DND-41 (cell line): ENCODE results near the gene STARD7.

Source experiments
- ATAC-seq: fragments of 200-7000 bp; cut with Tn5 transposase; 3 replicates; pipeline ENCODE4 v1.9.1; 2021; ENCODE audit warnings: low read depth; ENCODE audit not compliant: insufficient read depth
- DNase-seq: peaks from one replicate; pipeline ENCODE4 v3.0.0-alpha.2; 2020
- H2AFZ ChIP-seq: 2 replicates; pipeline ENCODE4 v1.6.0; 2012; ENCODE audit warnings: low read depth, low read length
- H3K27ac ChIP-seq: 2 replicates; pipeline ENCODE4 v1.5.1; 2012; ENCODE audit warnings: low read length, inconsistent platforms
- H3K27me3 ChIP-seq: fragments of 200-600 bp; sonication (generic); 2 replicates; pipeline ENCODE4 v1.6.0; 2012; ENCODE audit warnings: low read length, mild to moderate bottlenecking, inconsistent platforms; ENCODE audit not compliant: insufficient read depth, poor library complexity
- H3K36me3 ChIP-seq: 2 replicates; pipeline ENCODE4 v1.5.1; 2012; ENCODE audit warnings: low read length, inconsistent platforms; ENCODE audit not compliant: insufficient read depth
- H3K4me1 ChIP-seq: 2 replicates; pipeline ENCODE4 v1.5.1; 2012; ENCODE audit warnings: mild to moderate bottlenecking, low read length; ENCODE audit not compliant: insufficient read depth
- H3K4me2 ChIP-seq: 2 replicates; pipeline ENCODE4 v1.6.0; 2012; ENCODE audit warnings: mild to moderate bottlenecking, moderate library complexity, low read length, inconsistent platforms; ENCODE audit not compliant: insufficient read depth
- H3K4me3 ChIP-seq, 2 experiments: fragments of 200-600 bp in 1 of 2; shearing (Covaris generic) in 1 of 2; 2 replicates each; pipeline ENCODE4 v1.5.1; 2012 to 2016; ENCODE audit warnings: inconsistent platforms in 2 of 2, low read length in 2 of 2, mild to moderate bottlenecking in 2 of 2, low read depth in 1 of 2, moderate library complexity in 1 of 2
- H3K79me2 ChIP-seq: 2 replicates; pipeline ENCODE4 v1.6.0; 2012; ENCODE audit warnings: low read length, inconsistent platforms; ENCODE audit not compliant: insufficient read depth
- H3K9ac ChIP-seq: 2 replicates; pipeline ENCODE4 v1.6.0; 2012; ENCODE audit warnings: low read depth, mild to moderate bottlenecking, inconsistent platforms, low read length, moderate library complexity
- H3K9me3 ChIP-seq: 2 replicates; pipeline ENCODE4 v1.5.1; 2012; ENCODE audit warnings: low read length, moderate library complexity, mild to moderate bottlenecking, inconsistent platforms; ENCODE audit not compliant: insufficient read depth, severe bottlenecking
- H4K20me1 ChIP-seq: 2 replicates; pipeline ENCODE4 v1.6.0; 2012; ENCODE audit warnings: low read length; ENCODE audit not compliant: insufficient read depth
- EZH2 ChIP-seq: IDR thresholded peaks from 3 replicates; pipeline ENCODE4 v1.6.1; 2012; ENCODE audit warnings: borderline replicate concordance, low read depth, mild to moderate bottlenecking, moderate library complexity, low read length, inconsistent platforms; ENCODE audit not compliant: severe bottlenecking
- TF ChIP-seq, protein P1 (sequence below): IDR thresholded peaks from 2 replicates; pipeline ENCODE4 v1.5.1; 2012; ENCODE audit warnings: borderline replicate concordance, low read length, moderate library complexity, mild to moderate bottlenecking; ENCODE audit not compliant: poor library complexity, severe bottlenecking; ENCODE audit errors: extremely low read depth

Gene STARD7

GRCh38 chr2:96188821-96189526 is 19.7 kb downstream of the STARD7 start:
- Histone ChIP-seq H3K4me2 (no peak overlapping the region), H3K4me3 (no peak overlapping the region), H3K9me3 (no peaks in the 10 kb centered on the region), H3K36me3 (peaks cover 92% of the 10 kb centered on the region), H3K4me1 (no peaks in the 10 kb centered on the region), H3K27ac (no peak overlapping the region), H3K27me3 (no peaks in the 10 kb centered on the region), H3K79me2 (0 out of 2 replicates have a peak, but pooled peaks cover 8% of the 10 kb centered on the region), H2AFZ (no peak overlapping the region), H4K20me1 (peaks cover 9% of the 10 kb centered on the region; the same call in 1 of the 2 replicates), H3K9ac (no peak overlapping the region)
- DNase-seq (no peak), ATAC-seq (no peak)
- TF ChIP-seq, protein P1, sequence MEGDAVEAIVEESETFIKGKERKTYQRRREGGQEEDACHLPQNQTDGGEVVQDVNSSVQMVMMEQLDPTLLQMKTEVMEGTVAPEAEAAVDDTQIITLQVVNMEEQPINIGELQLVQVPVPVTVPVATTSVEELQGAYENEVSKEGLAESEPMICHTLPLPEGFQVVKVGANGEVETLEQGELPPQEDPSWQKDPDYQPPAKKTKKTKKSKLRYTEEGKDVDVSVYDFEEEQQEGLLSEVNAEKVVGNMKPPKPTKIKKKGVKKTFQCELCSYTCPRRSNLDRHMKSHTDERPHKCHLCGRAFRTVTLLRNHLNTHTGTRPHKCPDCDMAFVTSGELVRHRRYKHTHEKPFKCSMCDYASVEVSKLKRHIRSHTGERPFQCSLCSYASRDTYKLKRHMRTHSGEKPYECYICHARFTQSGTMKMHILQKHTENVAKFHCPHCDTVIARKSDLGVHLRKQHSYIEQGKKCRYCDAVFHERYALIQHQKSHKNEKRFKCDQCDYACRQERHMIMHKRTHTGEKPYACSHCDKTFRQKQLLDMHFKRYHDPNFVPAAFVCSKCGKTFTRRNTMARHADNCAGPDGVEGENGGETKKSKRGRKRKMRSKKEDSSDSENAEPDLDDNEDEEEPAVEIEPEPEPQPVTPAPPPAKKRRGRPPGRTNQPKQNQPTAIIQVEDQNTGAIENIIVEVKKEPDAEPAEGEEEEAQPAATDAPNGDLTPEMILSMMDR, result no peak

DNA sequence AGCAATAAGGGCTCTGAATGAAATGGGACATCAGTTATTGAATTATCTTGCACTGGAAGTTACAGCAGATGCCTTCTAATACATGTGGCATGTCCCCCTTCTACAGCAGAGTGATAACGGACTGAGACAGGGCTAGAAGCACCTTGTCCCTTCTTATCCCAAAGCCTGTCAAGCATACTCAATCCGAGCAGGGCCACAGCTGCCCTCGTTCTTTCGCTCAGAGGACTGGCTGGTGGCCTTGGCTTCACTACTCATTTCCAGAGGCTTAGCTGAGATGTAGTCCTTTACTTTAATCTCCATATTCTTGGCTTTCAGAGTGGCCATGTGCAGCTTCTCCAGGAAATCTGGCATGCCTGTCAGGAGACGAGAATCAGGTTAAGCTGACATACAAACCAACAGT is 22.1 kb downstream of the STARD7 start:
- no peak overlapping the region for H3K9ac ChIP-seq
- peaks cover 68% of the 10 kb centered on the region for H3K36me3 ChIP-seq
- H2AFZ ChIP-seq, result no peak overlapping the region
- no peaks in the 10 kb centered on the region for H3K9me3 ChIP-seq
- ATAC-seq, result no peak
- peaks cover 7% of the 10 kb centered on the region; the same call in 1 of the 2 replicates for H4K20me1 ChIP-seq
- H3K27ac ChIP-seq, result no peak overlapping the region
- no peak for DNase-seq
- no peak for TF ChIP-seq EZH2
- TF ChIP-seq, protein P1, result no peak
- no peak overlapping the region for H3K4me2 ChIP-seq
- no peak overlapping the region for H3K4me3 ChIP-seq
- H3K79me2 ChIP-seq, result no peaks in the 10 kb centered on the region
- no peaks in the 10 kb centered on the region for H3K4me1 ChIP-seq
- no peaks in the 10 kb centered on the region for H3K27me3 ChIP-seq

DNA sequence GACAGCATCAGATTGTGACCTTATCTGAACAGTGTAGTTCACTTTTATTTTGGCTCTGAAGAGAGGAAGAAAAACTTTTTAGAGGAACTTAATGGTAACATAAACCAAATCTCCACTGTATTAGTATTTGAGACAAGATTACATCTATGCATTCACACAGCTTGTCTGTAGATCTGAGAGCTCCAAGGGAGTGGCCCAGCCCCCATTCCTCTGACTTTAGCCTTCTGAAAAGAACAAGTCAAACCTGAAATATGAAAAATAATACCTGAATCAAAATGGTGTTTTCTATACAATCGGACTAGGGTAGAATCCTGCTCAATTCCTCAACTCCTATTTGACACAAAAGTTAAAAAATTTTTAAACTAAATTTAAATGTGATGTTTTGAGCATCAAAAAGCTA is 23.1 kb downstream of the STARD7 start:
- Histone ChIP-seq H3K27ac (no peak overlapping the region), H3K79me2 (no peaks in the 10 kb centered on the region), H3K4me2 (no peak overlapping the region), H2AFZ (no peak overlapping the region), H3K27me3 (no peaks in the 10 kb centered on the region), H4K20me1 (peaks cover 7% of the 10 kb centered on the region; the same call in 1 of the 2 replicates), H3K36me3 (peaks cover 58% of the 10 kb centered on the region), H3K4me3 (no peak overlapping the region), H3K9me3 (no peaks in the 10 kb centered on the region), H3K4me1 (no peaks in the 10 kb centered on the region), H3K9ac (no peak overlapping the region)
- DNase-seq (no peak), ATAC-seq (no peak)
- TF ChIP-seq, protein P1, result no peak
- no peak for TF ChIP-seq EZH2
